SH-SY5Y (cell line): ENCODE results near the gene DLG2.

ENCODE experiments used
- GATA2 ChIP-seq: IDR thresholded peaks from 2 replicates; pipeline ENCODE4 v1.6.1; 2011; ENCODE audit warnings: mild to moderate bottlenecking, low read depth, low read length
- GATA3 ChIP-seq: IDR thresholded peaks from 2 replicates; pipeline ENCODE4 v1.6.1; 2011; ENCODE audit warnings: low read depth, mild to moderate bottlenecking, low read length, moderate library complexity

GRCh38 chr11:85596886-85597285 lies 30.3 kb downstream of the DLG2 start:
- no peak for TF ChIP-seq GATA2
- no peak for TF ChIP-seq GATA3
